Limb (tissue), 2 donors: ENCODE measurements around the gene TMEM69.
"Not testable (repeated sequence)": the region's sequence is repeated elsewhere in the genome, so short reads cannot be mapped to it uniquely, and the experiment has no call there.

ENCODE experiments used
- DNase-seq, 2 donors: peaks; one replicate each; pipeline ENCODE4 v3.0.0-alpha.2; 2016; ENCODE audit errors: extremely low spot score in 2 of 2

The TMEM69 gene

GRCh38 chr1:45730780-45731319 is 42.9 kb downstream of the TMEM69 start:
- DNase-seq, result no peak

- DNase-seq, result no peak
These were observed 51.2 kb downstream of the TMEM69 start for GRCh38 chr1:45739137-45739536.

GRCh38 chr1:45739641-45740156 is 51.7 kb downstream of the TMEM69 start:
- not testable (repeated sequence) for DNase-seq
